ENCODE data around the gene S100A7A.
A peak's percentile ranks its signal among the peaks of the same experiment; 100 is the strongest.
"Not testable (repeated sequence)": the region's sequence is repeated elsewhere in the genome, so short reads cannot be mapped to it uniquely, and the experiment has no call there.

Gene S100A7A

DNA sequence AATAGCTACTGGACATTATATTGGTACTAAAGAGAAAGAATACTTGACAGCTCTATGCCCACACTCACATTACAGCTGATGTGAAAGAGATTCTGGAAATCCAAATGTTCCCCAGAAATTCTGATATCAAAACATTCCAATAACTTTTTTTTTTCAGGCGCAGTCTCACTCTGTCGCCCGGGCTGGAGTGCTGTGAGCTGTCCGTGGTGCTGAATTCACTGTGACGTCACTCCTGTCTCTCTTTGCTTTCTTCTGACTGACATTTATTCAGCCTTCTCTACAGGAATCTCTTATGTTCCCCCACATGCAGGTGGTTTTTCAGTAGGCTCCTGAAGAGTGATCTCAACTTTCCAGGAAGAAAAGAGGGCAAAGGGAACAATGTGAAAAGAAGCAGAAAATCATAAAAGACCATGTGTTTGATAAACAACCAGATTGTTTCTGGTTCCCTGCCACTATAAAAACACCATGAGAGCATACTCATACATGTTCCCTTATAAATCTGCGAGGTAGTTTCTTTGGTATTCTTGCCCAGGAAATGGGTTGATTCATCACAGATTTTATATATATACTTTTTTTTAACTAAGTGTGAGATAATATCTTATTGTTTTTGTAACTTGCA is 6.2 kb downstream of the S100A7A start:
- peak; percentile 27 for DNase-seq (ENCODE audit: low spot score)

DNA sequence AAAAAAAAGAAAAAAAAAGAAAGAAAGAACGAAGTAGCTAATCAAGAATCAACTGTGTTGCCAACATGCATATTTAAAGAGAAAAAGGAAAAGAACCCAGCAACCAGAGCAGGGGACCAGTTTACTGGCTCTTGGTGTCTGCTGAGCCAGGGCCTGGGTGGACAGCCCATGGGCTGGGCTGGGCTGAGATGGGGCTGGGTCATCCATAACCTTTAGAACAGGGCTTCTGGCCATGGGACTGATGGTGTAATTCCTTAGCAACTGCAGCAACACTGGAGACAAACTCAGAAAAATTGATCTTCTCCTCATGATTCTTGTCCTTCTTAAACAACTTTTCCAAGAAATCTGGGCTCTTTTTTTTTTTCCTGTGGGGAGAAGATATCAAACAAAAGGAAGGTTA is 10.5 kb downstream of the S100A7A start:
- DNase-seq (ENCODE audit: low spot score) = no peak

DNA sequence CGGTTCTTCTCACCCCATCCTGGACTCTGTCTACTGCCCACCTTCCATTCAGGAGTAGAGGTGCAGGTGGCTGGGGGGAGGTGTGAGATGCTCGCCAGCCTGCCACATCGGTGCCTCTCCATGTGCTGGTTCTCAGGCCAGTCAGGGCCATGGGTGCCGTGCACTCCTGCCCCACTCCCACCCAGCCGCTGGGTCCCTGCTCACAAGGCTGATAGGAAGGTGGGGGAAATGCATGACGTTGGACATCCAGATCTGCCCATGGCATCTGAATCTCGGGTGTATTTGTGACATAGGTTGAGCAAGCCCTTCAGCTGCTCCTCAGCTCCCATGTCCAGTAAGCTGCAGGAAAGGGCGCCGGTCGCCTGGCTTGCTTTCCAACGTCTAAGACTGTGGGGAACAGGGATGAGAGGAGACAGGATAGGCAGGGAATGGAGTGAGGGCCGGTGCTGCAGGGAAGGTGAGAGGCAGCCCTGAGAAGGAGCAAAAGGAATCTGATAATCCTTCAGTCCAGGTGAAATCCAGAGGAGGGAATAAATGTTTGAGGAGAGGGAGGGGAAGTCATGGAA is 11.8 kb downstream of the S100A7A start:
- DNase-seq (ENCODE audit: low spot score) = no peak

DNA sequence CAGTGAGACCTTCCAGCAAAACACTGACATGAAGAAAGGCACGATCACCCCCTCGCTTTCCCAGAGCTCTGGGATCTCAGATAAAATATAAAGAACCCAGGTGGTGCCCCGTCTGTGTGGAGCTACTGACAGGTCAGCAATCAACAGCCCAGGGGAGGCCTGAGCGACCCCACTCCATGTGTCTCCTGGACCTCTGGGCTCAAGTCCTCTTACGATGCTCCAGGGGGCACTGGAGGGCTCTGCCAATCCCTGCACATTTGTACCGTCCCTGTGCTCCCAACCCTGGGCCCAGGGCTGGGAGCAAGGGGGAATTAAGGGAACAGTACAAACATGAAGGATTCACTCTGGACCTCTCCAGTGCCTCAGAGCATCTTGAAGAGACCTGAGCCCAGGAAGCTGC is 12.5 kb downstream of the S100A7A start:
- DNase-seq (ENCODE audit: low spot score) = no peak

DNA sequence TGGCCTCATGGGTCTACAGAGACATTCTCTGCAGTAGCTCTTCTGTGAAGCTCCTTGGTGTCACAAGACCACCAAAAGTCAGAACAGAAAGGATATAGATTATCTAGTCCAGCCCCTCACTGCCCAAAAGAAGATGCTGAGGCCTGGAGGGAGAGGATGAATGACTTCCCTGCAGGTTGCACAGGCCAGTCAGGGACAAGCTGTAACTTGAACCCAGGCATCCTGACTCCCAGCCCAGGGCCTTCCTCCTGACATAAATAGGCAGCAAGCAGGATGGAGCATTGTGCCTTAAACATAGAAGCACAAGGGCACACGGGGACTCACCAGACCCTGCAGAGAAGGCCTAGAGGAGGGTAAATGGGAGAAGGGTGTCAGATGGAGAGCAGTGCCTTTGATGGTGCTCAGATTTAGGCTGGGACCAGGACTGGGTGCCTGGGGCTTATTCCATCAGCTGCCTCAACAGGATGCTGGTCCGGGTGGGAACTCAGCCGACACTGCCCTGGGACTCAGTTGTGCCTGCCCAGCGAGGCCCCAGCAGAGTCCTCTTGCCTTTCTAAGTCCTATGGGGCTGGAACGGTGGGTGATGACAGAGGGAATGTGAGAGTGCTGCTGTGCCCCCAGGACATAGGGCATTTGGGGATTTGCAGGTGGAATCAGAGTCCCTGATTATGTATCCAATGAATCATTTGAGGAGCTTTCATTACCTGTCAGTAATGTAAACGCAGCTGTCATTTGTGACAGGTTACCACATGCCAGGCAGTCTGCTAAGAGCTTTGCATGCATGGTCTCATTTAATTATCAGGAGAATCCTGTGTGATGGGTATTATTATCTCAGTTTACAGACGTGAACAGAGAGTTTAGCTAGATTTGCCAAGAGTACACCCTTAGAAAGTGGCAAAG is 13.2 kb downstream of the S100A7A start:
- no peak for DNase-seq (ENCODE audit: low spot score)

DNA sequence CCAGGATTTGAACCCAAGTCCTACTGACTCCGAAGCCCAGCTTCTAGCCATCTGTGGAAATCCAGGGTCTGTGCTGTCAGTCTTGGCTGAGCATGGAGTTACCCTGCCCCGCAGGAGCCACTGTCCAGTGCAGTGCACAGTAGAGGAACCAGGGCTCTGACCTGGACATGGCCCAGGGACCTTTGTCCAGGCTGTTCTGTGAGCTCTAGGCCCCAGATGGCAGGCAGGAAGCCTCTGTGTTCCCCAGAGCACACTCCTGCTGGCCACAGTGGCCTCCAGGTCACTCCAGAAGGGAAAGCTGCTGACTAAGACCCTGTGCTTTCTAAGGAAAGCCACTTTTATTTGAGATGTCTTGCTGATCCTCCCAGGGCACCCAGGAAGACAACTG is 13.8 kb downstream of the S100A7A start:
- DNase-seq (ENCODE audit: low spot score) = no peak

DNA sequence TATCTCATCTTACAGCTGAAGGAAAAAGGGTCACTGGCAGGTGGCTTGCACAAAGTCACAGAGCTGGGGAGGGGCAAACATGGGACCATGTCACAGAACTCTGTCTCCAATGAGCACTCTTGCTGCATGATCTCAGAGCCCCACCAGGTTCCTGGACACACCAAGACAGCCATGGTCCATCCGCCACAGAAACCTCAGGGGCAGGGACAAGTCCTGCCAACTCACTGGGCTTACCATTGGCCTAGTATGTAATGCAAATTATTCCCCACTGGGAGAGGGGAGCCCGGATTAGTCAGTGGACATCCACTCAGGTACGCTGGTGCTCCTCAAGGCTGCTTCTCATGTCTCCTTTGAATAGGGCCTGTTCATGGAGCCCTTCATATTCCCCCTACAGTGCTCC is 14.2 kb downstream of the S100A7A start:
- DNase-seq (ENCODE audit: low spot score) = no peak

DNA sequence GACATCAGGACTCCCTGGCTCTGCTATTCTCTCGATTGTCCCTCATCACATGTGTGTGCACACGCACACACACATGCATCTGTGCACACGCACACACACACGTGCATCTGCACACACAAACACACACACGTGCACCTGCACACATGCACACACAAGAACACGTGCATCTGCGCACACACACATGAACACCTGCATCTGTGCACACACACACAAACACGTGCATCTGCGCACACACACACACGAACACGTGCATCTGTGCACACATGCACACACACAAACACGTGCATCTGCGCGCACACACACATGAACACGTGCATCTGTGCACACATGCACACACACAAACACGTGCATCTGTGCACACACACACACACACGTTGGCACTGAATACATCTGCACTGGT is 14.7 kb downstream of the S100A7A start:
- DNase-seq (ENCODE audit: low spot score) = no peak

DNA sequence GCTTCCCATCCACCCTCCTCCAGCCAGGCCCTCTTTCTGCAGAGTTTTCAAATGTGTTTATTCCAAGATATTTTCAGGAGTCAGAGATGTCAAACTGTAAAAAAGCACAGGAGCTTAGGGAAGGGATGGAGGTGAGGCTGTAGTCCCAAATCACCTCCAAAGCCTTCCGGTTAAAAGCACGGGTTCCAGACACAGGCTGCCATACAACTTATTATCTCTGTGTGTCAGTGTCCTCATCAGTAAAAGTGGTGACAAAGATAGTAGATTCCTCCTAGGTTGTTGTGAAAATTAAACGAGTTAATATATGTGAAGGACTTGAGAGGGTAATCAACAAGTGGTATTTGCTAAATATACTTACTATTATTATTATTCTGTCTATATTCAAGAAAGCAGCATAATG is 15.1 kb downstream of the S100A7A start:
- DNase-seq (ENCODE audit: low spot score) = no peak

DNA sequence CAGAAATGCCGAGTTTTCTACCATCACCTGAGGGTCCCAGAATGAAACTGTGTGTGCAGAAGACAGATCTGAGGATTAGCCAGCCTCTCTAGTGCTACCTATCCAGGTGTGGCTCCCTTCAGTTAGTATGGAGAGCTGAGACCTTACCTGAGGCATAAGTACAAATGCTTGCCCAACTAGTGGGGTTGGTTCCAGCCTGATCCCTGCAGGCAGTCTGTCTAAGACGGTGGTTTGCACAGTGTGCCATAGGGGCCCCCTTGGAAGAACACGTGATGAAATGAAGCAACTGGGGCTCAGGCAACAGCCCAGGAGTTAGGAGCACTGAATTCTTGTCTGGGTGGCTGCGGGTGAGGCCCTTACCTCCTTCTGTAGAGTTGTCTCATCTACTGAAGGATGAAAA is 15.6 kb downstream of the S100A7A start:
- no peak for DNase-seq (ENCODE audit: low spot score)

DNA sequence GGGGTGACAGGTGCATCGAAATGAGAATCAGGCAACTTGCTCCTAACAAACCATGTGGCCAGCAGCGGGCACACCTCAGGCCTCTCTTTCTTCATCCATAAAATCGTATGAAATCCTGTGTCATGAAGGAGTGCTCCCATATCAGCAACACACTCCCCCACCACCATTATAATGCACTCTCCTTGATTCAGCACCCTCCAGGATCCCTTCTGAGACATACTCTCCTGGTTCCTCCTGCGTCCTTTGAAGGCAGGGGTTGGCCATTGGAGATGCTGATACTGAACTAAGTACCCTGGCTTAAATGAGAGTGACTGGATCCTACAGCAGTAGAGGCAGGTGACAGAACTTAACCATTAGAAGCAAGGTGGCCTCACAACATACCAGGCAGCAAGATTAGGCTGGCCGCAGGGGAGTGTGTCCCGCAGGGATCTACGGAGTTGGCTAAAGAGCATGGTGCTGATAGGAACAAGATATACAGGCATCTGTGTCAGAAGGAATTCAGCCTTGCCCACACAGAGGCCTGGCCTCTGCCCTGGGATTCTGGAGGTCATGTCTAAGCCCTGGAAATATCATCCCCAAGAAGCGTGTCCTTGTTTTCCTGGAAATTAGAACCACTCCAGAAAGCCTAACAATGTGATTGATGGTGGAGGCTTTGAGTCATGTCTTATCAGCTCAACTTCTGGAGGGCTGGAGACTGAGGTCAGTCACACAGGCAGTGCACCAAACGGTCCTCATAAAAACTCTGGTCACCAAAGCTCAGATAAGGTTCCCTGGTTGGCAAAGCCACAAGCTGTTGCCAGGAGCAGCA is 16.8 kb downstream of the S100A7A start:
- DNase-seq (ENCODE audit: low spot score) = no peak

DNA sequence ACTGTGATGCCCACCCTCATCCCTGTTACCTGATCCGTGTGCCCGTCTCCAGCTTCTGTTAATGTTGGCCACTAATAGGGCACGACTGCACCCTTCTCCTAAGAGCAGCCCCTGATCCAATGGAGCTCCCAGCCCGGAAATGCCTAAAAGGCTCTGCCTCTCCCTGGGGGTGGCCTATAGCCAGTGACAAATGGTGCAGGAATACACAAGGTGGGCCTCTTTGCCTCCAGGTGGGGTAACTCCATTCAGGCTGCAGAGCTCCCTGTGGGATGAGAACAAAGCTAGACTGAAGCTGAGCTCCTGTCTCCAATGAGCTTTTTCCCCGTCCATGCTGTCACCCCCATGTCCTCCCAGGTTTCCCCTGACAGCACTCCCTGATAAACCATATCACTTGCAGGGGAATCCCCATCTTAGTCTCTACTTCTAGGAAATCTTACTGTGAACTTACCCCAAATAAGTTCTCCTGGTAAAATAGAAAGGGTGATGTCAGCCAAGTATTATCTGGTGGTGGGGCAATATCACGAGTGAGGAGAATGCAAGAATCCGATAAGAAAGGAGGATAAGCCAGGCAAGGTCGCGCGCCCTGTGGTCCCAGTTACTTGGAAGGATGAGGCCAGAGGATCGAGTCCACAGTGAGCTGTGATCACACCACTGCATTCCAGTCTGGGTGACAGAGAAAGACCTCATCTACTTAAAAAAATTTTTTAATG is 18.6 kb downstream of the S100A7A start:
- no peak for DNase-seq (ENCODE audit: low spot score)

DNA sequence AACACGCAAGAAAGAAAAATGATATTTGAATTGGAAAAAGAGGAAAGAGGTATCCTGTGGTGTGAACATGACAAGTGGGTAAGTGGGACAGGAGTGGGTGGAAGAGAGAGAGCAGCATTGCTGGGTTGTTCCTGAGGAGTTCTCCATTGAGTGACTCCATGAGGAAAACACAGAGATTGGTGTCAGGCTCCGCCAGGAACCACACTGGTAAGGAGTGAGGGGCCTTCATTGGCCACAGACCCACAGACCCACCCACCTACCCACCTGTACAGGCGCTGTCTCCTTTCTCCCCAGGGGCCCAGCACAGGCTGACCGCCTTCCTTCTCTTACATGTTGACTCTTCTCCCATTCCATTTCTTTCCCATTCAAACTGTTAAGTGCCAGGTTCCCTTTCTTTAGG is 20.9 kb downstream of the S100A7A start:
- no peak for DNase-seq (ENCODE audit: low spot score)

DNA sequence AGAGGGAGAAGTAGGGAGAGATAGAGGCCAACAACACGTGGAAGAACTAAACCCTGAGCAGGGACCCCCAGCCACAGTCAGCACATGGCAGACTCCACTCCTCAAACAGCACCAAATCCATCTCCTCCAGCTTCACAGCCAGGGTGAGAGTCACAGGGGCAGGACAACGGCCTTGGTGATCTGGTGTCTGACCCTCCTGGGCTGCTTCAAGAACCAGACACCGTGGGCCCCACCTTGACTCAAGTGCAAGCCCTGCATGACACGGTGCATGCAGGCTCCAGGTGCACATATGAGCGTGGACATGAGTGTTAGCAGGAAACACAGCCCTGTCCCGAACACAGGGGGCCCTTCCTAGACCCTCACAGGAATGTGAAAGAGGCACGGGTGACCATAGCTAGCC is 22.3 kb downstream of the S100A7A start:
- no peak for DNase-seq (ENCODE audit: low spot score)

DNA sequence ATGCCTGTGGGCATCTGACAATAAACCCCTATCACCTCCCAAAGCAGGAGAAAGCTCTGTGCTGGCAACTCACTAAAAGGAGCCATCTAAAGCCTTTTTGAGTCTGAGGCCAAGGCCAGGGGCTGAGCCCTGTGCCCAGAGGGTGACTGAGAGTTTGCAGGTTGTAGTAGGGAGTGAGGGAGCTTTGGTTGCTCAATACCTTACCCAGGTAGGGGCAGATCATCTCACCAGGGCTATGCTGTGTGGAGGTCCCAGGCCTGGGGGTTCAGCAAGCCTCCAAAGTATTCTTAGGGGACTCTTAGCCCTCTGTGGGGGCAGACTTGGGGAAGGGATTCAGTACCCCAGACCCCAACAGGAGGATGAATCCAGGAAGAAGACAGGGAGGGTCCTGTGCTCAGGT is 23.0 kb downstream of the S100A7A start:
- no peak for DNase-seq (ENCODE audit: low spot score)

DNA sequence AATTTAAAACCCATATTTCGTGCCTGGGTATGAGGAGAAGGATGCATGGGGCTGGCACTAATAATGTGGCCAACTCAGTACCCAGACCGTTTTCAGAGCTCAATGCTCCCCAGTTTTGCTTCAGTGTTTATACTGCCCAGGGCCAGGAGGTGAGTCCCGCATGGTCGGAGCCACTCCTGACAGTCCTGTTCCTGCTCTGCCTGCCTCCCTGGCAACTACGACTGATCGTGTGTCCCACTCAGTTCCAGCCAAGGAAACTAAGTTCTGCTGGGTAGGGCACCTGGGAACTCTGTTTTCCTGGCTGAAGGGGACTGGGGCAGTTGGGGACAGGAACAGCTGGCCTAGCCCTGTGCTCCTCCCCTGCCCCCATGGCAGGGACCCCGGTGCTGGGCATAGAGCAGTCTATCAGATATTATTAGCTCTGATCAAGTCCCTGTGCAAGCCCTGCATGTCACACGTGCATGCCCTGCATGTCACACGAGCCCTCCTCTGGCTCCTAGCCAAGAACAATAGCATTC is 25.0 kb downstream of the S100A7A start:
- DNase-seq (ENCODE audit: low spot score) = no peak

DNA sequence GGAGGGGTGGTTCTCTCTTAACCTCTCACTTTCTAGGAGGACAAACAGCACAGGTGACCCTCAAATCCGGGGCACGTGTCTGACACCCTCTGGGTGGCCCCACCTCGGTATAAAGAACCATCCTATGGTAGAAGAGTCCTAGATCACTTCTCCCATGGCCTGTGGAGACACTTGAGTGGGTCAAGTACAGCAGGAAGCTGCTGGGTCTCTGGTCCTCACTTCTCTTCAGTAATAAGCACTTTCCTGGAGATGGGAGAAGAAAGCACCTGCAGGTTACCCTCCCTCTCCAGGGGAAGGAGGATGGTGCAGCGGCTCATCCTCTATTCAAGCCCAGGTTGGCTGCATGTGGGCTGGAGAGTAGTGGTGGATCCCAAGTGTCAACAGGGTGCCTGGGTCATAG is 27.2 kb downstream of the S100A7A start:
- no peak for DNase-seq (ENCODE audit: low spot score)

DNA sequence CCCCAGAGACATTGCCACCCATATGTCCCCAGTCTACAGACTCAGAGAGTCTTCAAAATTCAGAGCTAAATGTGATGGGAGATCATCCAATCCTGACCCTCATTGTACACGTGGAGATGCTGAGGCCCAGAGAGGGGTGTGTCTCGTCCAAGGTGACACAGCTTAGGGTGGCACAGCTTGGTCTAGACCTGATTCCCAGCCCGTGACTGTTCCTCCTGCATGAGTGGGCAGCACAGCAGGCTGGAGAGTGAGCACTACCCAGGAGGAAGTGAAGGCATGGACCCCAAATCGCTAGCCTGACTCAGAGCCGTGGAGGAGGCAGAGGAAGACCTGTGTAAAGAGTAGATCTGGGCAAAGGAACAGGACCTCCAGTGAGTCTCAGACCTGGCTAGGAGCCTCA is 27.8 kb downstream of the S100A7A start:
- DNase-seq (ENCODE audit: low spot score) = no peak

DNA sequence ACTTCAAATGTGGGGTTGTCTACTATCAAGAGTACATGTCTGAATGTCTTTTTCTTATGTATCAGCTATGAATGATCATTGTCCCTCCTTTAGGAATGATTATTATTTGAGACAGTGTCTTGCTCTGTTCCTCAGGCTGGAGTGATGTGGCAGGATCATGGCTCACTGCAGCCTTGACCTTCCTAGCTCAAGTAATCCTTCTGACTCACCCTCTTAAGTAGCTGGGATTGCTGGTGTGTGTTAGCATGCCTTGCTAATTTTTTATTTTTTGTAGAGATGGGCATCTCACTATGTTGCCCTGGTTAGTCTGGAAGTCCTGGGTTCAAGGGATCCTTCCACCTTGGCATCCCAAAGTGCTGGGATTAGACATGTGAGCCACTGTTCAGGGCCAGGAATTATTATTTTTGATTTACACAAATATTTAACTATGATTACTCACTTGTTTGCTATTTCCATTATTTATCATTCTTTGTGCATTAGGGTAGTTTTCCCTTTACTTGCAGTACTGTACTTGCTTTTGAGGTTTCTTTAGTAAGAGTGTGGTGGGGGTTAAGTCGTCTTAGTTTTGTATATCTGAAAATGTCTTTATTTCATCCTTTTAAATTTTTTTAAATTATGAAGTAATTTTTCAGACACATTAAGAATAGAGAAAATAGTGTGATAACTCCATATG is 31.3 kb downstream of the S100A7A start:
- no peak for DNase-seq (ENCODE audit: low spot score)

DNA sequence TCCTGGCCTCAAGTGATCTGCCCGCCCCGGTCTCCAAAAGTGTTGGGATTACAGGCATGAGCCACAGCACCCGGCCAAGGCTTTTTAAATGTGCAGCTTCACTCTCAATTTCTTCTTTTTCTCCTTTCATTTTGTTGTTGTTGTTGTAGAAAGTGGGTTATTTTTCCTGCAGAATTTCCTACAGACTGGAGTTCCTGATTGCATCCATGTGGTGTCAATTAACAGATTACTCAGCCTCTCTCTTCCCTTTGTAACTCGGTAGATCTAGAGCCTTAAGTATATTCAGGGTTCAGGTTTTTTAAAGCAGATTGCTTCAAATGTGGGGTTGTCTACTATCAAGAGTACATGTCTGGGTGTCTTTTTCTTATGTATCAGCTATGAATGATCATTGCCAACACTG is 32.5 kb downstream of the S100A7A start:
- not testable (repeated sequence) for DNase-seq (ENCODE audit: low spot score)

DNA sequence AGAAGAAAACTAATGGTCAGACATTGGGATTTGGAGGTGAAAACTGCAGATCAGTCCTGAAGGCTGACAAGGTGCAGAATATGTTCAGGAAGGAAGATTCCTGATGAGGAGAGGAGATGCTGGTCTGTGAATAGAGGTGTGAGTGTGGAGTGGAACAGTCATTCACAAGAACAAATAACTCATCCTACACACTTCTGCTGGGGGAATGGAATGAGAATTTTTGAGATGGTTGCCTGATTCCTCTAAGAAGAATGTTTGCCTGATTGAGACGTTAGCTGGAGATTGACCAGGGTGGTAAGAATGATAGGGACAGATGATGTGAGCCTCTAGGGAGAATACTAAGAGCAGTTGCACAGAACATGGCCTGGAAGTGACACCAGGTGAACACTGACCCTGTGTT is 40.1 kb downstream of the S100A7A start:
- DNase-seq (ENCODE audit: low spot score) = no peak

Data from putamen (tissue), 1 donor.